Measurements from ENCODE around the gene MED22.

Gene MED22

GRCh38 chr9:133357656-133358055, 9.7 kb upstream of the MED22 start:
- H3K9me3 ChIP-seq (ENCODE audit: control insufficient read depth in 5 of 5, low read length in 5 of 5): no peaks in the 10 kb centered on the region
- H3K9ac ChIP-seq (ENCODE audit: low read length in 5 of 5): peak overlapping the region in 1 of 5 donors; percentile 41
- no peak overlapping the region for H3K27ac ChIP-seq (ENCODE audit: low read depth, low read length)
- H3K27me3 ChIP-seq (ENCODE audit: control insufficient read depth in 5 of 5, insufficient read depth in 4 of 5, low read length in 5 of 5): no peaks in the 10 kb centered on the region
- peak overlapping the region in 2 of 5 donors; percentile 72 to 78 for H3K4me3 ChIP-seq (ENCODE audit: low read depth in 1 of 5, low read length in 5 of 5)
- peaks cover 2 to 53% (median 36%) of the 10 kb centered on the region in 5 donors for H3K4me1 ChIP-seq (ENCODE audit: control insufficient read depth in 5 of 5, insufficient read depth in 5 of 5, low read length in 5 of 5)
- peaks cover 0 to 65% (median 37%) of the 10 kb centered on the region in 5 donors for H3K36me3 ChIP-seq (ENCODE audit: control insufficient read depth in 5 of 5, insufficient read depth in 5 of 5, low read length in 5 of 5)

GRCh38 chr9:133356391-133357091, 8.6 kb upstream of the MED22 start, which contains the start of the genes SURF1 and SURF2:
Gene SURF1, minus strand, starts transcription at chr9:133356487. Its CDS starts 34 bp downstream, at chr9:133356453.
Gene SURF2, plus strand, starts transcription at chr9:133356550. Its CDS starts 43 bp downstream, at chr9:133356593.
- Histone ChIP-seq H3K4me1 (ENCODE audit: control insufficient read depth in 5 of 5, insufficient read depth in 5 of 5, low read length in 5 of 5) (peaks cover 2 to 54% (median 37%) of the 10 kb centered on the region in 5 donors), H3K9me3 (ENCODE audit: control insufficient read depth in 5 of 5, low read length in 5 of 5) (peaks cover 0 to 2% (median 0%) of the 10 kb centered on the region in 5 donors), H3K4me3 (ENCODE audit: low read depth in 1 of 5, low read length in 5 of 5) (peak within 1 kb of the TSS; percentile 72 to 88 (median 78)), H3K27ac (ENCODE audit: low read depth, low read length) (no peak within 1 kb of the TSS), H3K9ac (ENCODE audit: low read length in 5 of 5) (peak within 1 kb of the TSS in 4 of 5 donors; percentile 79 to 87 (median 84)), H3K36me3 (ENCODE audit: control insufficient read depth in 5 of 5, insufficient read depth in 5 of 5, low read length in 5 of 5) (peaks cover 0 to 65% (median 37%) of the 10 kb centered on the region in 5 donors), H3K27me3 (ENCODE audit: control insufficient read depth in 5 of 5, insufficient read depth in 4 of 5, low read length in 5 of 5) (no peaks in the 10 kb centered on the region)

- no peak overlapping the region for H3K27ac ChIP-seq (ENCODE audit: low read depth, low read length)
- H3K36me3 ChIP-seq (ENCODE audit: control insufficient read depth in 5 of 5, insufficient read depth in 5 of 5, low read length in 5 of 5): peaks cover 1 to 65% (median 37%) of the 10 kb centered on the region in 5 donors
- H3K9ac ChIP-seq (ENCODE audit: low read length in 5 of 5): peak overlapping the region in 4 of 5 donors; percentile 79 to 87 (median 84)
These were observed 8.0 kb upstream of the MED22 start for GRCh38 chr9:133355881-133356357.

GRCh38 chr9:133354766-133355165, 6.8 kb upstream of the MED22 start:
- Histone ChIP-seq H3K9me3 (ENCODE audit: control insufficient read depth in 5 of 5, low read length in 5 of 5) (peaks cover 0 to 2% (median 0%) of the 10 kb centered on the region in 5 donors), H3K4me1 (ENCODE audit: control insufficient read depth in 5 of 5, insufficient read depth in 5 of 5, low read length in 5 of 5) (peaks cover 2 to 56% (median 42%) of the 10 kb centered on the region in 5 donors), H3K36me3 (ENCODE audit: control insufficient read depth in 5 of 5, insufficient read depth in 5 of 5, low read length in 5 of 5) (peaks cover 5 to 65% (median 38%) of the 10 kb centered on the region in 5 donors), H3K27me3 (ENCODE audit: control insufficient read depth in 5 of 5, insufficient read depth in 4 of 5, low read length in 5 of 5) (no peaks in the 10 kb centered on the region), H3K27ac (ENCODE audit: low read depth, low read length) (no peak overlapping the region), H3K9ac (ENCODE audit: low read length in 5 of 5) (peak overlapping the region in 1 of 5 donors; percentile 1), H3K4me3 (ENCODE audit: low read depth in 1 of 5, low read length in 5 of 5) (peak overlapping the region in 1 of 5 donors; percentile 6)

More at GRCh38 chr9:133355881-133356357, 8.0 kb upstream of the MED22 start:
- Histone ChIP-seq H3K27me3 (ENCODE audit: control insufficient read depth in 5 of 5, insufficient read depth in 4 of 5, low read length in 5 of 5) (no peaks in the 10 kb centered on the region), H3K4me3 (ENCODE audit: low read depth in 1 of 5, low read length in 5 of 5) (peak overlapping the region; percentile 72 to 88 (median 78)), H3K4me1 (ENCODE audit: control insufficient read depth in 5 of 5, insufficient read depth in 5 of 5, low read length in 5 of 5) (peaks cover 2 to 57% (median 37%) of the 10 kb centered on the region in 5 donors), H3K9me3 (ENCODE audit: control insufficient read depth in 5 of 5, low read length in 5 of 5) (peaks cover 0 to 2% (median 0%) of the 10 kb centered on the region in 5 donors)

- Histone ChIP-seq H3K9ac (ENCODE audit: low read length in 5 of 5) (no peak overlapping the region), H3K27ac (ENCODE audit: low read depth, low read length) (no peak overlapping the region), H3K9me3 (ENCODE audit: control insufficient read depth in 5 of 5, low read length in 5 of 5) (peaks cover 0 to 2% (median 0%) of the 10 kb centered on the region in 5 donors), H3K4me1 (ENCODE audit: control insufficient read depth in 5 of 5, insufficient read depth in 5 of 5, low read length in 5 of 5) (peaks cover 6 to 56% (median 47%) of the 10 kb centered on the region in 5 donors), H3K4me3 (ENCODE audit: low read depth in 1 of 5, low read length in 5 of 5) (no peak overlapping the region), H3K36me3 (ENCODE audit: control insufficient read depth in 5 of 5, insufficient read depth in 5 of 5, low read length in 5 of 5) (peaks cover 5 to 62% (median 41%) of the 10 kb centered on the region in 5 donors), H3K27me3 (ENCODE audit: control insufficient read depth in 5 of 5, insufficient read depth in 4 of 5, low read length in 5 of 5) (no peaks in the 10 kb centered on the region)
These were observed 5.6 kb upstream of the MED22 start for GRCh38 chr9:133353548-133353947.

- Histone ChIP-seq H3K27me3 (ENCODE audit: control insufficient read depth in 5 of 5, insufficient read depth in 4 of 5, low read length in 5 of 5) (no peaks in the 10 kb centered on the region), H3K9ac (ENCODE audit: low read length in 5 of 5) (no peak overlapping the region), H3K36me3 (ENCODE audit: control insufficient read depth in 5 of 5, insufficient read depth in 5 of 5, low read length in 5 of 5) (peaks cover 5 to 57% (median 41%) of the 10 kb centered on the region in 5 donors), H3K9me3 (ENCODE audit: control insufficient read depth in 5 of 5, low read length in 5 of 5) (peaks cover 0 to 2% (median 0%) of the 10 kb centered on the region in 5 donors), H3K27ac (ENCODE audit: low read depth, low read length) (no peak overlapping the region), H3K4me3 (ENCODE audit: low read depth in 1 of 5, low read length in 5 of 5) (no peak overlapping the region), H3K4me1 (ENCODE audit: control insufficient read depth in 5 of 5, insufficient read depth in 5 of 5, low read length in 5 of 5) (peaks cover 6 to 52% (median 45%) of the 10 kb centered on the region in 5 donors)
These were observed 4.9 kb upstream of the MED22 start for GRCh38 chr9:133352635-133353340.

GRCh38 chr9:133351908-133352634, 4.1 kb upstream of the MED22 start:
- no peaks in the 10 kb centered on the region for H3K27me3 ChIP-seq (ENCODE audit: control insufficient read depth in 5 of 5, insufficient read depth in 4 of 5, low read length in 5 of 5)
- peaks cover 0 to 2% (median 0%) of the 10 kb centered on the region in 5 donors for H3K9me3 ChIP-seq (ENCODE audit: control insufficient read depth in 5 of 5, low read length in 5 of 5)
- no peak overlapping the region for H3K4me3 ChIP-seq (ENCODE audit: low read depth in 1 of 5, low read length in 5 of 5)
- no peak overlapping the region for H3K27ac ChIP-seq (ENCODE audit: low read depth, low read length)
- no peak overlapping the region for H3K9ac ChIP-seq (ENCODE audit: low read length in 5 of 5)
- peaks cover 6 to 50% (median 39%) of the 10 kb centered on the region in 5 donors for H3K4me1 ChIP-seq (ENCODE audit: control insufficient read depth in 5 of 5, insufficient read depth in 5 of 5, low read length in 5 of 5)
- peaks cover 5 to 55% (median 41%) of the 10 kb centered on the region in 5 donors for H3K36me3 ChIP-seq (ENCODE audit: control insufficient read depth in 5 of 5, insufficient read depth in 5 of 5, low read length in 5 of 5)

GRCh38 chr9:133351526-133351907, 3.6 kb upstream of the MED22 start:
- Histone ChIP-seq H3K27me3 (ENCODE audit: control insufficient read depth in 5 of 5, insufficient read depth in 4 of 5, low read length in 5 of 5) (no peaks in the 10 kb centered on the region), H3K9me3 (ENCODE audit: control insufficient read depth in 5 of 5, low read length in 5 of 5) (peaks cover 0 to 2% (median 0%) of the 10 kb centered on the region in 5 donors), H3K4me1 (ENCODE audit: control insufficient read depth in 5 of 5, insufficient read depth in 5 of 5, low read length in 5 of 5) (peaks cover 8 to 50% (median 39%) of the 10 kb centered on the region in 5 donors), H3K36me3 (ENCODE audit: control insufficient read depth in 5 of 5, insufficient read depth in 5 of 5, low read length in 5 of 5) (peaks cover 5 to 55% (median 41%) of the 10 kb centered on the region in 5 donors), H3K27ac (ENCODE audit: low read depth, low read length) (no peak overlapping the region), H3K9ac (ENCODE audit: low read length in 5 of 5) (no peak overlapping the region), H3K4me3 (ENCODE audit: low read depth in 1 of 5, low read length in 5 of 5) (no peak overlapping the region)

GRCh38 chr9:133349965-133350616, 2.2 kb upstream of the MED22 start:
- no peak overlapping the region for H3K4me3 ChIP-seq (ENCODE audit: low read depth in 1 of 5, low read length in 5 of 5)
- H3K9ac ChIP-seq (ENCODE audit: low read length in 5 of 5): peak overlapping the region in 3 of 5 donors; percentile 99
- H3K4me1 ChIP-seq (ENCODE audit: control insufficient read depth in 5 of 5, insufficient read depth in 5 of 5, low read length in 5 of 5): peaks cover 11 to 48% (median 37%) of the 10 kb centered on the region in 5 donors
- peaks cover 5 to 66% (median 47%) of the 10 kb centered on the region in 5 donors for H3K36me3 ChIP-seq (ENCODE audit: control insufficient read depth in 5 of 5, insufficient read depth in 5 of 5, low read length in 5 of 5)
- H3K27ac ChIP-seq (ENCODE audit: low read depth, low read length): no peak overlapping the region
- H3K9me3 ChIP-seq (ENCODE audit: control insufficient read depth in 5 of 5, low read length in 5 of 5): peaks cover 0 to 2% (median 0%) of the 10 kb centered on the region in 5 donors
- no peaks in the 10 kb centered on the region for H3K27me3 ChIP-seq (ENCODE audit: control insufficient read depth in 5 of 5, insufficient read depth in 4 of 5, low read length in 5 of 5)
